Mesothelial cell of epicardium (in vitro differentiated cells): Measurements from ENCODE around the gene SMURF2. TPM values are rescaled to one million over a fixed set of nuclear protein-coding genes. Genes with fewer than 3 reads are reported as not detected.

Source experiments
- DNase-seq, 2 experiments: peaks; one replicate each; pipeline ENCODE4 v3.0.0; 2021; ENCODE audit warnings: low spot score in 2 of 2; ENCODE audit not compliant: unreplicated experiment in 2 of 2
- H3K27ac Mint-ChIP-seq: 2 replicates; pipeline ENCODE4 v1.8.0; 2021; ENCODE audit warnings: mixed read lengths
- H3K27me3 Mint-ChIP-seq: 2 replicates; pipeline ENCODE4 v1.8.0; 2021; ENCODE audit warnings: low read depth, mixed read lengths
- H3K36me3 Mint-ChIP-seq: 2 replicates; pipeline ENCODE4 v1.8.0; 2021; ENCODE audit warnings: mixed read lengths
- H3K4me1 Mint-ChIP-seq: 2 replicates; pipeline ENCODE4 v1.8.0; 2021; ENCODE audit warnings: mixed read lengths
- H3K4me3 Mint-ChIP-seq: 2 replicates; pipeline ENCODE4 v1.8.0; 2021; ENCODE audit warnings: mild to moderate bottlenecking, moderate library complexity, mixed read lengths
- H3K9me3 Mint-ChIP-seq: 2 replicates; pipeline ENCODE4 v1.8.0; 2021; ENCODE audit warnings: mixed read lengths
- total RNA-seq: library from RNA; stranded (reverse); gene quantifications from 3 replicates; pipeline ENCODE4 v1.2.1, GENCODE V29; 2021
- TF ChIP-seq, protein P1 (sequence below): fragments of 200-600 bp; sonication (generic); IDR thresholded peaks from one replicate; pipeline ENCODE4 v1.5.0; 2021; ENCODE audit warnings: antibody characterized with exemption; ENCODE audit not compliant: unreplicated experiment

The SMURF2 gene
- total RNA-seq, 1 donor from 2014 or later: 41.2 TPM

DNA sequence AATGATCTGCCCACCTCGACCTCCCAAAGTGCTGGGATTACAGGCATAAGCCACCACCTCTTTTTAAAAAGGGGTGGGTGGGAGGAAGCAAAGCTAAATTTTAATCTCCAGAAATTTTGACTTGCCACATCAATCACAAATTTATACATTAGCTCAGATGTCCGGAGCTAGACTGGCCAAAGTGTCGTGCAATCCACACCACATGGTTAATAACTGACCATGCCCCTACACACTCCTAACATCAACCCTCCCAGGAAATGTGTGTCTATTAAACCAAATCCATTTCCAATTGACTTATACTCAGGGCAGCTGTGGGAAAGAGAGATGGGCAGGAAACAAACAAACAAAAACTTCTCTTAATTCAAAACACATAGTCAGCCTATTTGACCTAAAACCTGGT is 29.9 kb downstream of the SMURF2 start:
- Mint-ChIP-seq H3K4me3 (no peak overlapping the region), H3K27ac (no peak overlapping the region), H3K4me1 (peaks cover 14% of the 10 kb centered on the region), H3K27me3 (no peaks in the 10 kb centered on the region), H3K36me3 (peaks cover 4% of the 10 kb centered on the region), H3K9me3 (peaks cover 5% of the 10 kb centered on the region)
- no peak for DNase-seq
- TF ChIP-seq, protein P1, sequence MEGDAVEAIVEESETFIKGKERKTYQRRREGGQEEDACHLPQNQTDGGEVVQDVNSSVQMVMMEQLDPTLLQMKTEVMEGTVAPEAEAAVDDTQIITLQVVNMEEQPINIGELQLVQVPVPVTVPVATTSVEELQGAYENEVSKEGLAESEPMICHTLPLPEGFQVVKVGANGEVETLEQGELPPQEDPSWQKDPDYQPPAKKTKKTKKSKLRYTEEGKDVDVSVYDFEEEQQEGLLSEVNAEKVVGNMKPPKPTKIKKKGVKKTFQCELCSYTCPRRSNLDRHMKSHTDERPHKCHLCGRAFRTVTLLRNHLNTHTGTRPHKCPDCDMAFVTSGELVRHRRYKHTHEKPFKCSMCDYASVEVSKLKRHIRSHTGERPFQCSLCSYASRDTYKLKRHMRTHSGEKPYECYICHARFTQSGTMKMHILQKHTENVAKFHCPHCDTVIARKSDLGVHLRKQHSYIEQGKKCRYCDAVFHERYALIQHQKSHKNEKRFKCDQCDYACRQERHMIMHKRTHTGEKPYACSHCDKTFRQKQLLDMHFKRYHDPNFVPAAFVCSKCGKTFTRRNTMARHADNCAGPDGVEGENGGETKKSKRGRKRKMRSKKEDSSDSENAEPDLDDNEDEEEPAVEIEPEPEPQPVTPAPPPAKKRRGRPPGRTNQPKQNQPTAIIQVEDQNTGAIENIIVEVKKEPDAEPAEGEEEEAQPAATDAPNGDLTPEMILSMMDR: no peak

DNA sequence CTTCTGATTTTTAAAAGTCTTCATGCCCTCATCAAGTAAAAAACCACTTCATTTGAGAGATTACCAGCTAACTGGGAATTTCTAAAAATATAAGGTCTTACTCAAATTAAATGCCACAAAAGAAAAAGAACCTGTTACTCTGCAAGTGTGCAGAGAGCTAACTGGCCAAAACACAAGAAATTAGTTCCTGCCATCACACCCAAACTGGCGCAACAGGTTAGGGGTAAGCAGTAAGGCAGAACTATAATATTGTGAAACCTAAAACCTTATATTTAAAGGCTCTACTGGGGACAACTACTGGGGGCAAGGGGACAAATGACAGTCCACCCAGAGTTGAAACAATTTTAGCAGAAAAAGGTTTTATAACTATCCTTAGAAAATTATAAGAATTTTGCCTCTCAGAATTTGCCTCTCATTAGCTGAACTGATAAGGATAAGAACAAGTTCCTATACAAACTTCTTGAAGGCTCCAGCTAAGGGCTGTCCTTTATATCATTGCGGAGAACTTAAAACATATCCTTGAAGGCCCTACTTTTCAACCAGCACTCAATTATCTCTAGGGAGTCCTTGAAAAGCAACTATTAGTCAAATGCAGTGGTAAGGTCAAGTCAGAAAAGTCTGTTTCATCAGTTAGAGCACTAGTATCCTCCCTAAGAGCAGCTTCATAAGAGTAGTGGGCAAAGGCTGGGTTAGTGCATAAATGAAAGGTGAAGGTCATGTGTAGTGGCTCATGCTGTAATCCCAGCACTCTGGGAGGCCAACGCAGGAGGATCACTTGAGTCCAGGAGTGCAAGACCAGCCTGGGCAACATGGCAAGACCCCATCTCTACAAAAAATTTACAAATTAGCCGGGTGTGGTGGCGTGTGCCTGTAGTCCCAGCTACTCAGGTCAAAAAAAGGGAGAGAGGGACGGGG is 31.5 kb downstream of the SMURF2 start:
- no peaks in the 10 kb centered on the region for H3K27me3 Mint-ChIP-seq
- H3K4me1 Mint-ChIP-seq: peaks cover 14% of the 10 kb centered on the region
- H3K27ac Mint-ChIP-seq: peak overlapping the region; percentile 71
- H3K36me3 Mint-ChIP-seq: peaks cover 4% of the 10 kb centered on the region
- TF ChIP-seq, protein P1: no peak
- H3K4me3 Mint-ChIP-seq: no peak overlapping the region
- peaks cover 4% of the 10 kb centered on the region for H3K9me3 Mint-ChIP-seq
- DNase-seq: no peak

DNA sequence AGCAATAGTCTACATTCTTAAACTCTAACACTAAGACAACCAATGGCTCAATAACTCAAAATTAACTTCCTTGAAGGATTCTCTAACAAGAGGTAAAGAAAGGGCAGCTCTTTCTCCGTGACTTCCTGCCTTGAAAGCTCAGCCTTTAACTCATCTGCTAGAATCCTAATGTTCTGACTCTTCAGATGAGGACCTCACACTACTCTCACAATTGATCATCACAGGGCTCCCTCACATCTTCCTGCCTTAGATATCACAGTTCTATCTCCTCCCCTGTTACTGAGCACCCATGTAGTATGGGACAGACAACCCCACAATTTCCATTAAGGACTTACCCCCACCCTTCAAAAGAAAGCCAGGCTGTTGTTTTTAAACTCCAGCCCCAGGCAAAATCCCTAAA is 33.5 kb downstream of the SMURF2 start:
- Mint-ChIP-seq H3K9me3 (no peaks in the 10 kb centered on the region), H3K36me3 (no peaks in the 10 kb centered on the region), H3K27me3 (no peaks in the 10 kb centered on the region), H3K4me3 (no peak overlapping the region), H3K27ac (no peak overlapping the region), H3K4me1 (peaks cover 14% of the 10 kb centered on the region)
- TF ChIP-seq, protein P1: no peak
- DNase-seq: no peak

DNA sequence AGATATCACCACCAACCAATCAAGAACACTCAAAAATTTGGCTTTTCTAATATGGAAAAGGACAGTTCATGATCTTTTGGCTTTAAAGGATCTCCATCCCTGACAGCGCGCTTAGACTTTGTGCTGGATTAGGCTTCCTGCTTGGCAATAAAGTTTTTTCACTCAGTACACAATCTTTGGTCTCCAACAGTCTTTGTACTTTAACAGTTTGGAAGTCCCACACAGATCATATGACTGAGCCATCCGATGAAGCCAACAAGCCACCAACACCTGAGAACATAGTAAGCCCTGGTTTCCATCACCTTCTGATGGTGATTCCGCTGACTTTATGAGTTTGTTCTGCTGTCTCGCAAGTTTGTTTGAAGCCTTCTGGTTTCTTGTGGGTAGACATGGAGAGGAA is 34.3 kb downstream of the SMURF2 start:
- no peak overlapping the region for H3K4me3 Mint-ChIP-seq
- H3K36me3 Mint-ChIP-seq: no peaks in the 10 kb centered on the region
- no peaks in the 10 kb centered on the region for H3K9me3 Mint-ChIP-seq
- TF ChIP-seq, protein P1: no peak
- H3K27ac Mint-ChIP-seq: no peak overlapping the region
- no peak for DNase-seq
- H3K4me1 Mint-ChIP-seq: peaks cover 18% of the 10 kb centered on the region
- H3K27me3 Mint-ChIP-seq: no peaks in the 10 kb centered on the region

DNA sequence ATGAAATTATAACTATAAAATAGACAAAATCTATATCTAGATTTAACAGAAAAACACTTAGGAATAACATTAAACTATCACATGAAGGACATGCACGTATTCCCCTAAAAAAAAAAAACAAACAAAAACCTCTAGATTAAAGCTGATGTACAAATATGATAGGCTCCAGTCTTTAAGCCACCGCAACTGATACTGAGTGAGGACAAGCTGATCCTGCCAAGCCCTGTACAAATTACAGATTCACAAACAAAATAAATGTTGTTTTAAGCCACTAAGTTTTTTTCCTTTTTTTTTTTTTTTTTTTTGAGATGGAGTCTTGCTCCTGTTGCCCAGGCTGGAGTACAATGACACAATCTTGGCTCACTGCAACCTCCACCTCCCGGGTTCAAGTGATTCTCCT is 35.3 kb downstream of the SMURF2 start:
- peaks cover 18% of the 10 kb centered on the region for H3K4me1 Mint-ChIP-seq

More for the DNA sequence above, 35.3 kb downstream of the SMURF2 start:
- no peaks in the 10 kb centered on the region for H3K36me3 Mint-ChIP-seq
- DNase-seq: no peak
- no peaks in the 10 kb centered on the region for H3K9me3 Mint-ChIP-seq
- no peak overlapping the region for H3K27ac Mint-ChIP-seq
- no peaks in the 10 kb centered on the region for H3K27me3 Mint-ChIP-seq
- TF ChIP-seq, protein P1: no peak
- no peak overlapping the region for H3K4me3 Mint-ChIP-seq
